Measurements from ENCODE around the gene CHP2.

DNA sequence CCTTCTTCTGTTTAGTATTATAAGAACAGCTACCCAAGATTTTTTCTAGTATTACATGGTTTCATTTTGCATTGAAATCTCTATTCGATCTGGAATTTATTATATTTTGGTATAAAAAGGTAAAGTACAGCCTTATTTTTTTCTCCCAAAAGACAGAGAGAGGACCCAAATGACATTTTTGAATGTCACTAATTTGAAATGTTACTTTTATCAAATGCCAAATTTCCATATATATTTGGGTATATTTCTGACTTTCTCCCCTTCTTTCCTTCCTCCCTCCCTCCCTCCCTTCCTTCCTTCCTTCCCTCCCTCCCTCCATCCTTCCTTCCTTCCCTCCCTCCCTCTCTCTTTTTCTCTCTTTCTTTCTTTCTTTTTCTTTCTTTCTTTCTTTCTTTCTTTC, 6.2 kb upstream of the CHP2 start:
- TF ChIP-seq, protein P1, sequence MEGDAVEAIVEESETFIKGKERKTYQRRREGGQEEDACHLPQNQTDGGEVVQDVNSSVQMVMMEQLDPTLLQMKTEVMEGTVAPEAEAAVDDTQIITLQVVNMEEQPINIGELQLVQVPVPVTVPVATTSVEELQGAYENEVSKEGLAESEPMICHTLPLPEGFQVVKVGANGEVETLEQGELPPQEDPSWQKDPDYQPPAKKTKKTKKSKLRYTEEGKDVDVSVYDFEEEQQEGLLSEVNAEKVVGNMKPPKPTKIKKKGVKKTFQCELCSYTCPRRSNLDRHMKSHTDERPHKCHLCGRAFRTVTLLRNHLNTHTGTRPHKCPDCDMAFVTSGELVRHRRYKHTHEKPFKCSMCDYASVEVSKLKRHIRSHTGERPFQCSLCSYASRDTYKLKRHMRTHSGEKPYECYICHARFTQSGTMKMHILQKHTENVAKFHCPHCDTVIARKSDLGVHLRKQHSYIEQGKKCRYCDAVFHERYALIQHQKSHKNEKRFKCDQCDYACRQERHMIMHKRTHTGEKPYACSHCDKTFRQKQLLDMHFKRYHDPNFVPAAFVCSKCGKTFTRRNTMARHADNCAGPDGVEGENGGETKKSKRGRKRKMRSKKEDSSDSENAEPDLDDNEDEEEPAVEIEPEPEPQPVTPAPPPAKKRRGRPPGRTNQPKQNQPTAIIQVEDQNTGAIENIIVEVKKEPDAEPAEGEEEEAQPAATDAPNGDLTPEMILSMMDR (IDR thresholded peaks at IDR 0.05 in 2 of 3, conservative IDR thresholded peaks at IDR 0.05 in 1 of 3; ENCODE audit: insufficient read depth in 2 of 3, low read depth in 1 of 3, low read length in 3 of 3): no peak
- TF ChIP-seq ZC3H4 (CRISPR knock-in tag; IDR thresholded peaks at IDR 0.05; ENCODE audit: borderline replicate concordance) (no peak), HNRNPLL (IDR thresholded peaks at IDR 0.05; ENCODE audit: low read depth, low read length, poor library complexity, severe bottlenecking) (no peak), MED1 (CRISPR knock-in tag; IDR thresholded peaks at IDR 0.05; ENCODE audit: borderline replicate concordance) (no peak), SMAD1 (IDR thresholded peaks at IDR 0.05; ENCODE audit: low read depth, low read length, partially characterized antibody) (no peak), ZNF766 (CRISPR knock-in tag; conservative IDR thresholded peaks at IDR 0.05) (no peak), CBX3 (IDR thresholded peaks at IDR 0.05; ENCODE audit: borderline replicate concordance in 1 of 2, low read length in 2 of 2) (no peak), PHF21A (IDR thresholded peaks at IDR 0.05; ENCODE audit: borderline replicate concordance, low read depth) (no peak)

Data from K562 (cell line).